PC-3 (cell line): ENCODE results near the gene DCP2. TPM values are rescaled to one million over a fixed set of nuclear protein-coding genes. Genes with fewer than 3 reads are reported as not detected.

Experiments
- ATAC-seq: fragments of 200-7000 bp; cut with Tn5 transposase; 2 replicates; pipeline ENCODE4 v1.9.1; 2020; ENCODE audit warnings: mild to moderate bottlenecking, moderate library complexity
- BruUV-seq: library from RNA; stranded (reverse); fragments of 400-500 nt; replicated peaks from 2 replicates; lab custom pipeline; 2021; lab: Mats Ljungman, UMichigan
- CTCF ChIA-PET: fragments of 300-600 bp; sonication (Branson Sonifier 250); formaldehyde crosslinking; loops from one replicate; lab custom pipeline; 2022; ENCODE audit warnings: antibody characterized with exemption; lab: Charles Lee
- POLR2A ChIA-PET: fragments of 300-600 bp; sonication (Branson Sonifier 250); formaldehyde crosslinking; loops from one replicate; lab custom pipeline; 2022; ENCODE audit warnings: antibody characterized with exemption; ENCODE audit not compliant: unreplicated experiment; lab: Charles Lee
- DNase-seq: peaks from one replicate; pipeline ENCODE4 v3.0.0-alpha.2; 2015
- H2AFZ ChIP-seq: fragments of 300-600 bp; sonication (generic); 2 replicates; pipeline ENCODE4 v1.6.0; 2016; ENCODE audit warnings: antibody characterized with exemption, low read length
- H3F3A ChIP-seq: fragments of 300-600 bp; sonication (generic); one replicate; pipeline ENCODE4 v1.6.0; 2017; ENCODE audit warnings: antibody characterized with exemption, low read length, control low read depth, mild to moderate bottlenecking; ENCODE audit not compliant: unreplicated experiment
- H3K27ac ChIP-seq: fragments of 300-600 bp; sonication (generic); 2 replicates; pipeline ENCODE4 v1.5.1; 2016; ENCODE audit warnings: mild to moderate bottlenecking, low read length
- H3K27me3 ChIP-seq: fragments of 300-600 bp; sonication (generic); 2 replicates; pipeline ENCODE4 v1.6.1; 2016; ENCODE audit warnings: low read length, mixed read lengths
- H3K36me3 ChIP-seq: fragments of 300-600 bp; sonication (generic); 2 replicates; pipeline ENCODE4 v1.6.1; 2016; ENCODE audit warnings: low read depth, mixed run types, low read length, mixed read lengths
- H3K4me1 ChIP-seq: fragments of 300-600 bp; sonication (generic); 2 replicates; pipeline ENCODE4 v1.5.1; 2016; ENCODE audit warnings: low read length; ENCODE audit not compliant: insufficient read depth
- H3K4me2 ChIP-seq: fragments of 300-600 bp; sonication (generic); 2 replicates; pipeline ENCODE4 v1.6.0; 2016; ENCODE audit warnings: low read length
- H3K4me3 ChIP-seq: fragments of 300-600 bp; sonication (generic); 2 replicates; pipeline ENCODE4 v1.5.1; 2016; ENCODE audit warnings: mild to moderate bottlenecking, low read length, mixed read lengths
- H3K79me2 ChIP-seq: fragments of 300-600 bp; sonication (generic); 2 replicates; pipeline ENCODE4 v1.6.1; 2017; ENCODE audit warnings: low read length, mixed read lengths
- H3K9ac ChIP-seq: fragments of 300-600 bp; sonication (generic); 2 replicates; pipeline ENCODE4 v1.6.0; 2016; ENCODE audit warnings: mild to moderate bottlenecking, low read length
- H3K9me2 ChIP-seq: fragments of 300-600 bp; sonication (generic); replicated peaks from 2 replicates; pipeline ENCODE4 v1.6.1; 2016; ENCODE audit warnings: mixed run types, low read length, mixed read lengths
- H3K9me3 ChIP-seq: fragments of 300-600 bp; sonication (generic); 2 replicates; pipeline ENCODE4 v1.6.1; 2016; ENCODE audit warnings: low read length, mixed read lengths
- H4K20me1 ChIP-seq: fragments of 300-600 bp; sonication (generic); 2 replicates; pipeline ENCODE4 v1.6.1; 2016; ENCODE audit warnings: low read length, mixed read lengths
- CTCF ChIP-seq: fragments of 300-600 bp; sonication (generic); conservative IDR thresholded peaks from 2 replicates; pipeline ENCODE4 v1.5.1; 2017; ENCODE audit warnings: antibody characterized with exemption, low read depth, mild to moderate bottlenecking, low read length
- EZH2 ChIP-seq: fragments of 300-600 bp; sonication (generic); IDR thresholded peaks from one replicate; pipeline ENCODE4 v1.6.1; 2017; ENCODE audit warnings: antibody characterized with exemption, mild to moderate bottlenecking, low read length; ENCODE audit not compliant: unreplicated experiment
- EZH2phosphoT487 ChIP-seq: fragments of 300-600 bp; sonication (generic); IDR thresholded peaks from 2 replicates; pipeline ENCODE4 v1.6.1; 2018; ENCODE audit warnings: mild to moderate bottlenecking, antibody characterized with exemption, low read length, borderline replicate concordance
- intact Hi-C: fragments of 100-400 bp; cut with micrococcal nuclease; formaldehyde crosslinking; loops from 2 replicates; pipeline ENCODE4 v1.9.0; 2023
- total RNA-seq: library from RNA; depleted of rRNA; stranded (reverse); fragments of >200 nt; gene quantifications from 2 replicates; pipeline ENCODE4 v1.2.3, GENCODE V29; 2014

DCP2 gene
- total RNA-seq, 1 experiment from 2014 or later = 33.6 TPM

GRCh38 chr5:113026211-113026610 lies 49.6 kb downstream of the DCP2 start:
- H3K36me3 ChIP-seq = peaks cover 5% of the 10 kb centered on the region; the same call in 1 of the 2 replicates
- CTCF ChIA-PET = no interaction called here
- no peak for ATAC-seq

GRCh38 chr5:113027015-113027414 lies 50.4 kb downstream of the DCP2 start:
- Histone ChIP-seq H3K27ac (no peak overlapping the region), H3K36me3 (peaks cover 5% of the 10 kb centered on the region; the same call in 1 of the 2 replicates), H3K9ac (no peak overlapping the region), H3F3A (no peaks in the 10 kb centered on the region), H3K9me3 (no peaks in the 10 kb centered on the region), H3K27me3 (no peaks in the 10 kb centered on the region), H3K4me3 (no peak overlapping the region), H3K4me2 (no peak overlapping the region), H3K9me2 (no peaks in the 10 kb centered on the region), H2AFZ (no peak overlapping the region), H3K79me2 (no peaks in the 10 kb centered on the region), H3K4me1 (peaks cover 13% of the 10 kb centered on the region), H4K20me1 (no peaks in the 10 kb centered on the region)
- ATAC-seq (no peak), DNase-seq (no peak)
- no TSS peak for BruUV-seq
- CTCF ChIA-PET = no interaction called here
- intact Hi-C loops = no loop called here
- TF ChIP-seq EZH2 (no peak), EZH2phosphoT487 (no peak), CTCF (no peak)
- POLR2A ChIA-PET = no interaction called here

More at GRCh38 chr5:113026211-113026610, 49.6 kb downstream of the DCP2 start:
- no peaks in the 10 kb centered on the region for H3F3A ChIP-seq
- H3K27ac ChIP-seq = no peak overlapping the region
- no peak overlapping the region for H3K4me2 ChIP-seq
- BruUV-seq = no TSS peak
- intact Hi-C loops = no loop called here
- no peaks in the 10 kb centered on the region for H3K27me3 ChIP-seq
- H3K9ac ChIP-seq = no peak overlapping the region
- POLR2A ChIA-PET = no interaction called here
- H3K79me2 ChIP-seq = no peaks in the 10 kb centered on the region
- H3K4me3 ChIP-seq = no peak overlapping the region
- H2AFZ ChIP-seq = no peak overlapping the region
- no peaks in the 10 kb centered on the region for H4K20me1 ChIP-seq
- no peak for DNase-seq
- no peaks in the 10 kb centered on the region for H3K9me2 ChIP-seq
- peaks cover 20% of the 10 kb centered on the region for H3K4me1 ChIP-seq
- TF ChIP-seq EZH2 = no peak
- TF ChIP-seq EZH2phosphoT487 = no peak
- TF ChIP-seq CTCF = no peak
- no peaks in the 10 kb centered on the region for H3K9me3 ChIP-seq

DNA sequence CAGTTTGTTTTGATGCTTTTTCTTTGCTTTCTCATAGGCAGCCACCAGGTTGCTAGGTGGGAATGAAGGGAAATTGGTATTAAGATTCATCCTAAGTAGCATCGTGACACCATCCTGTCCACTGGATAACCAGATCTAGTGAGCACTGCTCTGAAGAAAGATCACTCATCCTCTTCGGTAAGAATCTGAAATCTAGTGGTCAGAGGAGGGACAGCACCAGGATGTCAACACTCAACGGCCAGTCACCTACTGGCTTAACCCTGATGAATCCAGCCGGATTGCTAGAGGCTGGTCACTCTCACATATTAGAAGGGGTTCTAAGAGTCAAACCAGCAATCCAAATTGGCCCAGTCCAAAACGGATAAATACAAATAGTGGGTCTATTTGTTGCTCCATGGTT lies 50.8 kb downstream of the DCP2 start:
- DNase-seq (no peak), ATAC-seq (no peak)
- H3K4me1 ChIP-seq = peaks cover 8% of the 10 kb centered on the region
- peaks cover 5% of the 10 kb centered on the region; the same call in 1 of the 2 replicates for H3K36me3 ChIP-seq
- no peak overlapping the region for H3K4me3 ChIP-seq
- POLR2A ChIA-PET = no interaction called here
- no peak overlapping the region for H3K9ac ChIP-seq
- no peaks in the 10 kb centered on the region for H3K9me3 ChIP-seq
- CTCF ChIA-PET = no interaction called here
- H3K4me2 ChIP-seq = no peak overlapping the region
- H3K79me2 ChIP-seq = no peaks in the 10 kb centered on the region
- no peaks in the 10 kb centered on the region for H4K20me1 ChIP-seq
- no TSS peak for BruUV-seq
- no peaks in the 10 kb centered on the region for H3K27me3 ChIP-seq
- no peak overlapping the region for H3K27ac ChIP-seq
- no peaks in the 10 kb centered on the region for H3K9me2 ChIP-seq
- no peak for TF ChIP-seq CTCF
- TF ChIP-seq EZH2 = no peak
- TF ChIP-seq EZH2phosphoT487 = no peak
- intact Hi-C loops = no loop called here
- no peaks in the 10 kb centered on the region for H3F3A ChIP-seq
- no peak overlapping the region for H2AFZ ChIP-seq
